HepG2 (cell line): ENCODE results near the gene GTF2H4. TPM values are rescaled to one million over a fixed set of nuclear protein-coding genes. Genes with fewer than 3 reads are reported as not detected.

Experiments used
- AKAP8 ChIP-seq: sonication (generic); formaldehyde crosslinking; IDR thresholded peaks from 2 replicates; pipeline ENCODE4 v1.5.1; 2020; ENCODE audit warnings: mild to moderate bottlenecking, missing genetic modification reagents
- ARNT ChIP-seq: fragments of 450-650 bp; IDR thresholded peaks from 2 replicates; pipeline ENCODE4 v1.6.1; 2017
- CBX1 ChIP-seq: IDR thresholded peaks from one replicate; pipeline ENCODE4 v1.6.1; 2016; ENCODE audit warnings: antibody characterized with exemption, low read depth
- CHCHD3 ChIP-seq: sonication (generic); formaldehyde crosslinking; IDR thresholded peaks from 2 replicates; pipeline ENCODE4 v1.8.0; 2022; ENCODE audit warnings: mild to moderate bottlenecking, missing genetic modification reagents, moderate library complexity
- CHD2 ChIP-seq: IDR thresholded peaks from 2 replicates; pipeline ENCODE4 v1.6.1; 2011; ENCODE audit warnings: low read depth, low read length, improper control_type of control experiment
- HBP1 ChIP-seq: IDR thresholded peaks from 2 replicates; pipeline ENCODE4 v1.6.1; 2016; ENCODE audit warnings: low read depth, control low read depth
- HINFP ChIP-seq: sonication (generic); formaldehyde crosslinking; IDR thresholded peaks from 2 replicates; pipeline ENCODE4 v1.4.0; 2020; ENCODE audit warnings: low read depth, mild to moderate bottlenecking, missing genetic modification reagents
- MEIS1 ChIP-seq: sonication (generic); formaldehyde crosslinking; IDR thresholded peaks from 2 replicates; pipeline ENCODE4 v1.9.0; 2021; ENCODE audit warnings: mild to moderate bottlenecking, missing genetic modification reagents, moderate library complexity, borderline replicate concordance
- NFE2L1 ChIP-seq: sonication (generic); formaldehyde crosslinking; IDR thresholded peaks from 2 replicates; pipeline ENCODE4 v1.4.0; 2020; ENCODE audit warnings: missing genetic modification reagents, mild to moderate bottlenecking, borderline replicate concordance
- PREB ChIP-seq: sonication (generic); formaldehyde crosslinking; IDR thresholded peaks from 2 replicates; pipeline ENCODE4 v1.4.0; 2020; ENCODE audit warnings: missing genetic modification reagents
- RAD51 ChIP-seq: fragments of 450-650 bp; IDR thresholded peaks from 2 replicates; pipeline ENCODE4 v1.6.1; 2016; ENCODE audit warnings: borderline replicate concordance
- SMARCC2 ChIP-seq: fragments of 450-650 bp; IDR thresholded peaks from 2 replicates; pipeline ENCODE4 v1.6.1; 2017; ENCODE audit warnings: antibody characterized with exemption, mild to moderate bottlenecking
- SOX13 ChIP-seq, 3 experiments: fragments of 450-650 bp in 1 of 3; sonication (generic) in 1 of 3; formaldehyde crosslinking in 1 of 3; IDR thresholded peaks in 2 of 3; conservative IDR thresholded peaks in 1 of 3; 2 replicates each; pipeline versions ENCODE4 v1.5.0 to v1.6.1; 2016 to 2020; ENCODE audit warnings: antibody characterized with exemption in 1 of 3, mild to moderate bottlenecking in 1 of 3, missing compliant biosample characterization in 1 of 3, missing genetic modification reagents in 1 of 3, moderate library complexity in 1 of 3
- TBX2 ChIP-seq: sonication (generic); formaldehyde crosslinking; IDR thresholded peaks from 2 replicates; pipeline ENCODE4 v1.5.0; 2020; ENCODE audit warnings: missing genetic modification reagents, mild to moderate bottlenecking, borderline replicate concordance
- ZFP62 ChIP-seq: sonication (generic); formaldehyde crosslinking; IDR thresholded peaks from 2 replicates; pipeline ENCODE4 v1.4.0; 2020; ENCODE audit warnings: missing genetic modification reagents
- ZNF280D ChIP-seq: sonication (generic); formaldehyde crosslinking; IDR thresholded peaks from 2 replicates; pipeline ENCODE4 v1.5.1; 2020; ENCODE audit warnings: mild to moderate bottlenecking, missing genetic modification reagents
- ZNF337 ChIP-seq: sonication (generic); formaldehyde crosslinking; IDR thresholded peaks from 2 replicates; pipeline ENCODE4 v1.5.1; 2020; ENCODE audit warnings: missing genetic modification reagents, low read depth, mild to moderate bottlenecking, borderline replicate concordance
- ZNF343 ChIP-seq: sonication (generic); formaldehyde crosslinking; IDR thresholded peaks from 2 replicates; pipeline ENCODE4 v1.4.0; 2020; ENCODE audit warnings: mild to moderate bottlenecking, missing genetic modification reagents
- ZNF547 ChIP-seq: sonication (generic); formaldehyde crosslinking; IDR thresholded peaks from 2 replicates; pipeline ENCODE4 v1.5.1; 2020; ENCODE audit warnings: mild to moderate bottlenecking, missing genetic modification reagents
- polyA plus RNA-seq, 8 experiments: library from polyadenylated mRNA; depleted of rRNA in 3 of 8; stranded (reverse) in 7 of 8; unstranded in 1 of 8; fragments of >200 nt; fragmentation: Illumina TruSeq in 4 of 8; extraction: Trizol in 4 of 8; gene quantifications; 2 replicates each; pipeline versions ENCODE4 v1.2.1 to v1.2.3, GENCODE V29; 2011 to 2016; ENCODE audit warnings: low read depth in 4 of 8, missing spikeins in 1 of 8, mixed read lengths in 1 of 8; ENCODE audit not compliant: insufficient read depth in 1 of 8
- total RNA-seq, 5 experiments: library from RNA; depleted of rRNA; stranded (reverse); fragments of >200 nt; fragmentation: Illumina TruSeq; extraction: Trizol; gene quantifications; 2 replicates each; pipeline ENCODE4 v1.2.3, GENCODE V29; 2016; ENCODE audit warnings: low read depth in 1 of 5
- TF ChIP-seq, protein P1 (sequence below): sonication (generic); formaldehyde crosslinking; IDR thresholded peaks from 2 replicates; pipeline ENCODE4 v1.4.0; 2020; ENCODE audit warnings: missing genetic modification reagents

The GTF2H4 gene
- total and polyA plus RNA-seq, 2 of the 13 experiments (the other 11 are each of a cell fraction or from before 2014, with no cell fraction given): 15.9 to 49.3 TPM

GRCh38 chr6:30907758-30908591, at the start of gene GTF2H4 (continued):
- TF ChIP-seq ZNF280D (CRISPR knock-in tag): peak; percentile 97
- TF ChIP-seq ZNF343 (CRISPR knock-in tag): 0 out of 2 replicates have a peak, but pooled peaks have one; percentile 70
- no peak; the same call in 1 of the 2 replicates for TF ChIP-seq HINFP (CRISPR knock-in tag)
- peak; percentile 16; the same call in 1 of the 2 replicates for TF ChIP-seq MEIS1 (CRISPR knock-in tag)
- no peak for TF ChIP-seq ARNT
- TF ChIP-seq CBX1: peak; percentile 92
- TF ChIP-seq AKAP8 (CRISPR knock-in tag): no peak
- no peak for TF ChIP-seq CHCHD3
- peak; percentile 90; the same call in 1 of the 2 replicates for TF ChIP-seq ZFP62
- TF ChIP-seq TBX2: peak; percentile 83
- TF ChIP-seq NFE2L1 (CRISPR knock-in tag): no peak
- no peak for TF ChIP-seq RAD51
- peak; percentile 58; the same call in 1 of the 2 replicates for TF ChIP-seq CHD2
- TF ChIP-seq HBP1 (CRISPR knock-in tag): no peak; the same call in 1 of the 2 replicates
- TF ChIP-seq ZNF337 (CRISPR knock-in tag): no peak
- TF ChIP-seq PREB (CRISPR knock-in tag): no peak
- peak; percentile 58; the same call in 1 of the 2 replicates for TF ChIP-seq ZNF547 (CRISPR knock-in tag)
- peak; percentile 73; the same call in 1 of the 2 replicates for TF ChIP-seq SOX13 (IDR thresholded peaks at IDR 0.05)
- peak in 1 of 2 experiments; percentile 52; a peak in 2 of 4 replicates for TF ChIP-seq SOX13 (CRISPR knock-in tag; conservative IDR thresholded peaks at IDR 0.05 in 1 of 2, IDR thresholded peaks at IDR 0.05 in 1 of 2)
- TF ChIP-seq SMARCC2: no peak
- TF ChIP-seq, protein P1, sequence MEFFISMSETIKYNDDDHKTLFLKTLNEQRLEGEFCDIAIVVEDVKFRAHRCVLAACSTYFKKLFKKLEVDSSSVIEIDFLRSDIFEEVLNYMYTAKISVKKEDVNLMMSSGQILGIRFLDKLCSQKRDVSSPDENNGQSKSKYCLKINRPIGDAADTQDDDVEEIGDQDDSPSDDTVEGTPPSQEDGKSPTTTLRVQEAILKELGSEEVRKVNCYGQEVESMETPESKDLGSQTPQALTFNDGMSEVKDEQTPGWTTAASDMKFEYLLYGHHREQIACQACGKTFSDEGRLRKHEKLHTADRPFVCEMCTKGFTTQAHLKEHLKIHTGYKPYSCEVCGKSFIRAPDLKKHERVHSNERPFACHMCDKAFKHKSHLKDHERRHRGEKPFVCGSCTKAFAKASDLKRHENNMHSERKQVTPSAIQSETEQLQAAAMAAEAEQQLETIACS (CRISPR knock-in tag): peak; percentile 54; the same call in 1 of the 2 replicates
